Measurements from ENCODE around the gene ALOX12.

Gene ALOX12

GRCh38 chr17:7002288-7003047, 6.6 kb downstream of the ALOX12 start:
- DNase-seq: no peak

DNA sequence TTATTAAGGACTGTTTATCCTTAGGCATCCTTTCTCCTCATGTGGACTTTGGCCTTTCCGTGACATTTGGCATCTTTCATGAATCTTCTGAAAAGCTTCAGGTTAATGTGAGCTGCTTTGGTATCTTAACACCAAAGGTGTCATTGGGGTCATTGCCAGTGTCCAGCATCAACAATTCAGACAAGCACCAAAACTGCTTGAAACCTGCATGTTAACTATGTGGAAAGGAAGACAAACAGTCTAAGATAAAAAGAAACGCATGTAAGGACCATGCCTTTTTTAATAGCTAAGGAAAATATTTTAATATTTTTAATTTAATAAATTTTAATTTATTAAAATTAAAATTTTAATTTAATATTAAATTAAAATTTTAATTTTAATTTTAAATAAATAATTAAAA, 7.9 kb downstream of the ALOX12 start:
- no peak for DNase-seq

- peak; percentile 53 for DNase-seq
These were observed 8.8 kb downstream of the ALOX12 start for GRCh38 chr17:7004398-7005253.

- no peak for DNase-seq
These were observed 9.9 kb downstream of the ALOX12 start for GRCh38 chr17:7005716-7006115.

GRCh38 chr17:7007143-7007542, 11.3 kb downstream of the ALOX12 start:
- no peak for DNase-seq

- DNase-seq: no peak
These were observed 14.7 kb downstream of the ALOX12 start for GRCh38 chr17:7010523-7010922.

DNA sequence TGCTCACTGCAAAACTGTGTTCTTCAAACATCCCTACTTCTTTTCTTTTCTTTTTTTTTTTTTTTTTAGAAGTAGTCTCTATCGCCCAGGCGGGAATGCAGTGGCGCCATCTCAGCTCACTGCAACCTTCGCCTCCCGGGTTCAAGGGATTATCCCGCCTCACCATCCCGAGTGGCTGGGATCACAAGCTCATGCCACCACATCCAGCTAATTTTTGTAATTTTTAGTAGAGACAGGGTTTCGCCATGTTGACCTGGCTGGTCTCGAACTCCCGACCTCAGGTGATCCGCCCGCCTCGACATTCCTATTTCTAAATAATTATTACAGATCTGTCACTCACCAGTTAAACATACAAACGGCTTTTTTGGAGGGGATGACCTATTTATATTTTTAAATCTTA, 15.6 kb downstream of the ALOX12 start:
- DNase-seq: no peak

GRCh38 chr17:7011942-7012254, 16.0 kb downstream of the ALOX12 start:
- no peak for DNase-seq

DNA sequence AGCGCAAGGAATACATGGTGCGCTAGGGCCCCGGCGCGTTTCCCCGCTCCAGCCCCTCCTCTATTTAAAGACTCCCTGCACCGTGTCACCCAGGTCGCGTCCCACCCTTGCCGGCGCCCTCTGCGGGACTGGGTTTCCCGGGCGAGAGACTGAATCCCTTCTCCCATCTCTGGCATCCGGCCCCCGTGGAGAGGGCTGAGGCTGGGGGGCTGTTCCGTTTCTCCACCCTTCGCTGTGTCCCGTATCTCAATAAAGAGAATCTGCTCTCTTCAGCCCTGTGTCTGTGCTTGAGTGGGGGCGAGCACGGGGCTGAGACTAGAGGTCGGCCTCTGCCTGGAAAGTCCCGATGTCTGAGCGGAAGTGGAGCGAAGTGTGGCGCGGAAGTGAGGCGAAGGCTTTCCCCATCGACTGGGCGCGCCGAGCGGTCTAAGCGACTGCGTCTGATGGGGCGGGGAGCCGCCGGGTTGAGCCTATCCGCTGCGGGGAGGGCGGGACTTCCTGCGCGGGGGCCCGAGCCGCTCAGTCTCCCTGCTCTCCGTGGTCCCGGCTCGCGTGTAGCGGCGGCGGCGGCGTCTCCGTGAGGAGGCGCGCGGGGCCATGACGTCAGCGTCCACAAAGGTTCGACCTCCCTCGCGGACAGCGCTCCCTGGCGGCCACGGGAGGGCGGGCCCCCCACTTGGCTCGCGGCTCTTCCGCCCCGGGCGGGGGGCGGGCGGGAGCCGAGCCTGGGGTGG, 18.6 kb downstream of the ALOX12 start:
- DNase-seq: peak; percentile 84

GRCh38 chr17:7014995-7015958, 19.4 kb downstream of the ALOX12 start:
- no peak for DNase-seq

DNA sequence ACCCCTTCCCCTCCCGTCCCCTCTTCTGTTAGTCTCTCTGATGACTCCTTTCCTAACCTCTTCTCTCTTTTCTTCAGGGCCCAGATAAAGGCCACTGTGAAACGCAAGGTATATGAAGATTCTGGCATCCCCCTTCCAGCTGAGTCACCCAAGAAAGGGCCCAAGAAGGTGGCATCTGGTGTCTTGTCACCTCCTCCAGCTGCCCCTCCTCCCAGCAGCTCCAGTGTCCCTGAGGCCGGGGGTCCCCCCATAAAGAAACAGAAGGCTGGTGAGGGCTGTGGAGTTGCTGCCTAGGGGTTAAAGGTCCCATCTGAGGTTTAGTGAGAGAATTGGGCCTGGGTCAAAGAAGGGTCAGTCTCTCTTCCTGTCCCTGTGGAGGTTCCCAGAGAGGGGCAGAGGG, 20.6 kb downstream of the ALOX12 start:
- DNase-seq: no peak

GRCh38 chr17:7016886-7017826, 21.3 kb downstream of the ALOX12 start:
- DNase-seq: no peak

GRCh38 chr17:7017827-7018200, 22.0 kb downstream of the ALOX12 start:
- DNase-seq: no peak

DNA sequence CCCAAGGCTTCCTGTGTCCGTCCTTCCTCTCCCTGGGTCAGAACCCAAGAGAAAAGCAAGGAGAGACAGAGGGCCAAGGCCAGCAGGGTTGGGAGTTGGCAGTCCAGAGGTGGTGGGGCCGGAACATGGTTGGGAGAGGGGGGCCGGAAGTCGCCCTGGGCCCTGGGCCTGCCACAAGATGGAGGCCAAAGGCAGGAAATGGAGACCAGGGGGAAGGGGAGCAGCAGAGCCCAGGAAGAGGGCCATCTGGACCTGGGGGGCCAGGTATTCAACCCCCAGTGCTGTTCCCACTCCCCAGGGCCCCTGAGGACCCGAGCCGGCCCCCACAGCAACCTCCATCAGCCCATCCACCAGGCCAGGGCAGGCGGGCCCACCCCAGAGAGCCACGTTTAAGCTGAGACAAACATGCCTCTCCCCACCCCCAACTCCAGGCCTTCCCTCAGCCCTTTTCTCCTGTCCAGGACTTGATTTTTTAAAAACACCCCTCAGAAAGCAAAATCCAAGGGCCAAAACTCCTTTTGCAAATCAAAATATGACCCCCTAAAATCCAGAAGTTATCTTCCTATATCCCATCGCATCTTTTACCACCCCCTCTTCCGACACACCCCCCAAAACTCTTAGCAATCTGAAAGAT, 22.6 kb downstream of the ALOX12 start:
- DNase-seq: no peak

- DNase-seq: no peak
These were observed 23.5 kb downstream of the ALOX12 start for GRCh38 chr17:7019367-7019766.

GRCh38 chr17:7019839-7020519, 24.1 kb downstream of the ALOX12 start:
- DNase-seq: peak; percentile 40

DNA sequence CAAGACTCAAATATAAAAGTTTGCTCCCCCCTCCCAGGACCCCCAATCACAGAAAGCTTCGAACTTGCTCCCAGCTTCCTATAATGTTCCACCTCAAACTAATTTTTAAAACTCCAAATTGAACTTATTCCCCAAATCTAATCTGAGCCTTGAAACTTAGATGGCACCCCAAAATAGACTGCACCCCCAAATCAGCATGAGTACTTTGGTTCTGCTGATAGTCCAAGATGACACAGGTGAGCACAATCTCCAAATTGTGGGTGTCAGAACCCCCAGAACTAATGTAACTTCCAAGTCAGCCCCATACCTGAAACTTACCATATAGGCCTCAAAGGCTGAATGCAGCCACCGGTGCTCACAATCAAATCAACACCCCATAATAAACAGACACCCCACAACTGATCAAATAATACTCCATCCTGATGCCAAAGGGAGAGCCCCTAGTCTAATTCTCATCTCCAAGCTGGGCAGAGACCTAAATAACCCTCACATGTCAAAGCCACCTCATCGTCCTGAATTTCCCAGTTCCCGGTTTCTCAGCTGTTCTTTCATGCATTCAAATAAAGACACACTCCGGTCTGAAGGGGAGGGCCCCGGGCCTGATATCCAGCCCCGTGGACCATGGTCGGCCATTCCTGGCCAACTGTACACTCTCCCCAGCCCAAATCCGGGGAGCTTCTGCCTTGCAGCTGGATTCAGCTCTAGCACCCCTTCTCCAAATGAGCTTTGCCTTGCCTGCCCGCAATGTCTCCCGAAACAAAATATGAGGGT, 25.2 kb downstream of the ALOX12 start:
- no peak for DNase-seq

GRCh38 chr17:7021993-7022778, 26.3 kb downstream of the ALOX12 start:
- DNase-seq: no peak
